Activated T-cell treated with anti-CD3 and anti-CD28 coated beads for 24 hours (primary cell): ENCODE results near the gene KIF5A.

Experiments
- DNase-seq: peaks from one replicate; pipeline ENCODE4 v3.0.0-alpha.2; 2020; ENCODE audit warnings: low read depth

The KIF5A gene

DNA sequence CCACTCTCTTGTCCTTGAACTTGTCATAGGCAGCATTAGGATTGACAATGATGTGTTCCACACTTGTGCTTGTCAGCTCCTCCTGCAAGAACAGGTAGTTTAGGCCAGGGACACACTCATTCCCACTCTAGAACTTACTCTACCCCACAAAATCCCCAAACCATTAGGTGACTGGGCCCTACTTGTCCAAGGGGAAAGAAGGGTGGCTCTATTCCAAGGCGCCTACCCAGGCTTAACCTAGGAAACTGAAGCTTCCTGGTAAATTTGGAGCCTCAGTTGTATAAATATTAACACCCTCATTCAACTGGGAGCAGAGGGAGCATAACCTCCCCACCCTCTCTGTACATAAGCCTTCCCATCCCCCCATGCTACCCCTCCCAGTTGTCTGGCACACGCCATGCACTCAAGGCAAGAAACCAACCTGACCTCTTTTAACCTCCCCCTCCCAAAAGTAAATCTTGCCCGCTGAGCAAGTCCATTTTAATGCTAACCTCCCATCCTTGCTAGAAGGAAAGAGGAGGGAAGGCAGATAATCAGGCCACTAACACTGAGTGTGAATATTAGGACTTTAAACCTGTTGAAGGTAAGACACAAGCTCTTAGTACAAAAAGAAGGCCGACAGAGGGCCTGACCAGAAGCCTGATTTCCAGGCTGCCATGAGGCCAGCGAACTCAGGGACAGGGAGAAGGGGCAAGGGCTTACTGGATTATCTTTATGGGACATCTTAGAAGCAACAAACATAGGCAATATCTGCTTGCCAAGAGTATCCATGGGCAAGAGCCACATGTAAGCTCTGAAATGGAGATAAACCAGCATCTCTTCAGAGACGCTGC lies 13.9 kb upstream of the KIF5A start:
- DNase-seq, result no peak

DNA sequence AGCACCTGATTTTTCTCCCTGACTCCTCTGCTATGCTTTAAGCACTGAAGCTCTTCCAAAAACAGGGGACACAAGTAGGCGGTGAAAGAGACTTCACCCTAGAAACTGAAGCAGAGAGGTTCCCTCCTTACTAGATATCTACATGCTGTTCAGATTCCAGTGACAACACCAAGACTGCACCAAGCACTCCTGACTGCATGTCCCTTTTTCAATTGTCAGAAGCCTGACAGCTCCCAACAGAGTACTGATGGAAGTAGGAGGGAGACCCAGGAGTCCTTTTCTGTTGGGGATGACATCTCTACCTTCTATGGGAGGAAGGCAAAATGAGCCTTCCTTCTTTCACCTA lies 13.3 kb upstream of the KIF5A start:
- no peak for DNase-seq

DNA sequence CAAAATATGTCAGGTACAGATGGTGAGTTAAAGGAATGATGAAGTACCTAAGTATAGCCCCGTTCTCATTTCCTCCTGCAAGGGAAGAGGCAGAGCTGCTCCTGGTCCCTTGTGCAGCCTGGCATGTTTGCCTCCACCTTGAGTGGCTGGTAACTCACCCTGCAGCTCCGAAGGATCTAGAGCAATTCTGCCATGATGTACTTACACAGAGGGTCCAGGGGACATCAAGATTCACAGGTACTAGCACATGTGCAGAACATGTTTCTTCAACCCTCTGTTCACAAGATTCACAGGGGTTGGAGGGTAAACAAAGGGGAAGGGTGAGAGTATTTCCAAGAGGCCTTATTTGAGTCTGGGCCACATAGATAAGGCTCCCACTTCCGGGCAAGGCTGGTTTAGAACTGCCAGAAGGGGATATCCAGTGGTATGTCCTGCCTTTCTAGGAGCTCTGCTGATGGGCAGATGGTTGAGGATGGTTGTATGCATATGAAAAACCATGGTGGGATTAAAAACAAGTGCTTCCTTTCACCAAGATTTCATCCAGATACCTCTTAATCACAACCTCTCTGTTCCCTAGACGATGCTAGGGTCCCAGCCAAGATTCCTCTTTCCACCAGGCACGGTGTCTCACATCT lies 10.6 kb upstream of the KIF5A start:
- DNase-seq, result no peak

DNA sequence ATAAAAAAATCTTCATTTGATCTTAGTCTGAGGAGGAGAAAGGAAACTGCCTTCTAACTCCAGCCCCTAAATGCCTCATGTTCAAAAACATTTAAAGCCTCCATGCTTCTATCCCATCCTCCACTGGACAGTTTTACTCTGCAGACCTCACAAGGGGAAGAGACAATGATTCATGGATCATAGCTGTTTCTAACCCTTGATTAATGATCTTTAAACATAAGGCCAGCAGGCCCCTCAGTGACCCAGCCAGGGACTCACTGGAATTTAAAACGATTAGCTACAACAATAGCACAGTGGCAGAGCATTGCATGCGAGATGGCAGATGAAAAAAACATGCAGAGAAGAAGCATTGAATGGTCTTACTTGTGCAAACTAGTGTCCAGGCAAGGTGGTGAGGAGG lies 8.8 kb upstream of the KIF5A start:
- DNase-seq, result no peak

DNA sequence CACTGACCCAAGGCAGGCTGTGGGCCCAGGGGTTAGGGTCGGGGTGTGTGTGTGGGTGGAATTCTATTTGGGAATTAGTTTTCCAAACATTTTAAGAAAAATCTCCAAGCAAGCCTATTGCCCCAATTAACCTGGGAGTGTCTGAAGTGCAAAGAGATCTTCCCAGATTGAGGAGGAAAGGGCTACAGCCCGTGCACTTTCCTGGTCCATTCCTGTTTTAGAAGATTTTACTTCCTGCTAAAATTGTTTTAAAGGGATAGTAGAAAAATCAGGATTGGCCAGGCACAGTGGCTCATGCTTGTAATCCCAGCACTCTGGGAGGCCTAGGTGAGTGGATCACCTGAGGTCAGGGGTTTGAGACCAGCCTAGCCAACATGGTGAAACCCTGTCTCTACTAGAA lies 8.1 kb upstream of the KIF5A start:
- DNase-seq, result no peak

DNA sequence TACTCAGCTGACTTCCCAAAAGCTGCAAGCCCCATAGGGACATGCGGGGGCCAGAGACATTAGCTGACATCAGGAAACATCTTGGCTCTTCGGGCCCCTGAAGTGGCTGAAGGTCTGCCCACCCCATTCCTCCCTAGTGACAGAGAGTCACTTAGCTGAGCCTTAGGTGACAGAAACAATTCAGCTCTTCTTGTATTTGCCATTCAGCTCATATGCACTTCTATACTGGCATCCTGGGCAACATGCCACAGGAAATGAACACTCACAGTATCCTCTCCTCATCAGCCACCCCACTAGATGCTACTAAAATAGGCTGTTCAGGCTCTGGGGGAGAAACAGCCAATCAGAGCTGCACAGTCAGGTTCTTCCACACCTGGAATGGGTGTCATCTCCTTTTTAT lies 6.3 kb upstream of the KIF5A start:
- no peak for DNase-seq

DNA sequence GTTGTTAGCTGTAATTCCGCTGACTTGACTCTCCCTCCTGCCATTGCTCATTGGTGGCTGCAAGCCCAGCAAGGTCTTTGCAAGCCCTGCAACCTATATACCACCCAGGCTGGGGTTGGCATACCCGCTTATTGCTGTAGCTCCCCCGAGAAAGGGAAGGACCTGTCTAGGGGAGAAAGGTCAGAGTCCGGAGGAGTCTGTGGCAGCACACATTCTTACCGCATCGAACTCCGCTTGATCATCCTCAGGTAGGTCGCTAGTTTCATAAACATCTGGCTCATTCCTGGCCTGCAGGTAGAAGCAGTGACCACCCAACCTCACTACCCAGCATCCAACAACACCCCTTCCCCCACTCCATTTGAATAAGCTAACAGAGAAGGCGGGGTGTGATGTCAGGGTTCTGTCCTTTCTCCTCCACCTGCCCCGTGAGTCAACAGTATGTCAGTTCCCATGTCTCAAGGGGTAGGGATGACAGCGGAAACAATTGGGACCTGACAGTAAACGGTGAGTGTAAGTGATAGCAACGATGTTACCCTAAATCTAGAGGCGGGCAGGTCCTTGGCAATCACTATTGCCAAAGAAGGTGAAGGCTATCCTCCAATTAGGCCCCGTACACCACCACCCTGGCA lies 3.9 kb upstream of the KIF5A start:
- no peak for DNase-seq

DNA sequence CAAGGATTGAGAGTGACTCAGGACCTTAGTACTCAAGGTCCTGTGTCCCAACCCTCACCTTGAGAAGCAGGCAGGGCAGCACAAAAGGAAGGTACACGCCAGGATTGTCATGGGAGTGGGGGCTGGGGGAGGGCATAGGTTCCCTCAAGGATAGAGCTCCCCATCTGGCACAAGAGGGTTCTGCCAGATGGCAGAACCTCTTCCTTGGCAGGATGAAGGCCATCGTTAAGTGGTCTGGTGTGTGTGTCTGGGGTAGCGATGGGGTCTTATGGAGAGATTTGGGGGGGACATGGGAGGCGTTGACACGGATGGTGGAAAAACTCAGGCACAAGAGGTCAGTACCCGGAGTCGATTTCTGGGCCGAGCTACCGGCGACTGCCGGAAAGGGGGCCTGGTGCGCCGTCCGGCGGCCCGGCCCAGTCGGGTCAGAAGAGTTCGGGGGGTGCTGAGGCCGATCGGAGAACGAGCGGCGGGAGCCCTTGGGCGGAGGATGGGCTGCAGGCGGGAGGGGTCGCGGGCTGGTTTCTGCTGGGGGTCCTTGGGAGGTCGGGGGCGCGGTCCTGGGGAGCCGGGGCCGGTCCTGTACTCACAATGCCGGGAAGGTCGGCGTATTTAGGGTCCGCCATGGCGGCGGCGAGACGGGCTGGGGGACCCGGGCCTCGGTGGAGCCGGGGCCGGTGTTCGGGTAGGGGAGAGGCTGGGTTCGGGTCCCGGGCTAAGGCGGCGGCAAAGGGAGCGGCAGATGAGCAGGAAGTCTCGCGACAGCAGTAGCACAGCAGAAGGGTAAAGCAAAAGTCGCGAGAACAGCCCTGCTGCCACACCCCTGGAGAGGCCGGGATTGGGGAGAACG lies 3.2 kb upstream of the KIF5A start, which contains the start of gene DCTN2:
TSS of gene DCTN2 (minus strand) at position 755 of the 850 bp plus-strand sequence. CDS start at position 626, 129 bp downstream.
- peak; percentile 93 for DNase-seq

DNA sequence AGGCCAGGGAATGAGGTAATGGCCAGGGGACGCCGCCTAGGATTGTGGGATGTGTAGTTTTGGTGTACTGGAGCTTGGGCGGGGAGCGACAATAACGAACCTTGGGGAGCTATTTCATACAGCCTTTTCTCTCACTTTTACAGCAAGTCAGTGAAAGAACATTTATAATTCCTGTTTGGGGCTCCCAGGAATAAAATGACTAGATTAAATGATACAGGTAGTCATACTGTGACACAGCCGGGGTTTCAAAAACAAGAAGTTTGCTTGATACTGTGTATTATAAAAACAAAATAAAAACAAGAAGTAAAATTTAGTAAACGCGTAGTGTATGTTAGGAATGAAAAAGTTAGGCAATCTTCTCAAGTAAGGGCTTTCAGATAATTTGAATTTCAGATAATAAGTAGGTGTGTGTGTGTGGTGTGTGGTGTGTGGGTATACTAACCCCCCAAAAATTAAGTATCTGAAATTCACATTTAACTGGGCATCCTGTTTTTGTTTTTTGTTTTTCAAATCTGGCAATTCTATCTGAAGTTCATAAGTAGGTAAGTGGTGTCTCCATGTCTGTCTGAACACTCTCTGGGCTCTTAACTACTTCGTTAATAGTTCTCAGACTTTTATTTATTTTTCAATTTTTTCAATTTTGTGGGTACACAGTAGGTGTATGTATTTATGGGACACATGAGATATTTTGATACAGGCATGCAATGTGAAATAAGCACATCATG lies 2.4 kb upstream of the KIF5A start:
- no peak for DNase-seq

DNA sequence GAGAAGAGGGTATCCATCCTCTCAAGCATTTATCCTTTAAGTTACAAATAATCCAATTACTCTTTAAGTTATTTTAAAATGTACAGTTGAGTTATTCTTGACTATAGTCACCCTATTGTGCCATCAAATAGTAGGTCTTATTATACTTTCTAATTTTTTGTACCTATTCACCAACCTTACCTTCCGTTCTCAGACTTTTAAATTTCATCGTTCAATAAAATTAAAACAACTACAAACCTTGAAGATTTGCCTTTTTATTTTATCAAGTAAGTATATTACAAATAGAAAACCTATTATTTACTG lies 1.9 kb upstream of the KIF5A start:
- no peak for DNase-seq

DNA sequence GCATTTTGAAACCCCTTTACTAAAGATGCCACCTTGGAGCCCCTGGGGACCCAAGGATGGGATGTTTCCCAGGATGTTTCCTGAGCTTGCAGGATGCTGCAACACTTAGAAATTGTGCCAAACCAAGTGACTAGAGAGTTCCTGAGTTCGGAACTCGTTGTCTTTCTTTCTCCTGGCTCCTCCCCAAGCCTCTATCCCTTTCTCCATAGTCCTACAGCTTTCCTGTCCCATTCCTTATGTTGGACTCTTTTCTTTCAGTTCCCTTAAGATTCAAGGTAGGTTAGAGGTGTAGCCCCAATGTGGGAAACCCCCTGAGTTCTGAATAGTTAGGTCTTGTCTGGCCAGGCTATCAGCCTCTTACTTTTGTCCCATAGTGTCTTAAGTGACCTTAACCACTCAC lies 1.4 kb upstream of the KIF5A start:
- DNase-seq, result no peak

DNA sequence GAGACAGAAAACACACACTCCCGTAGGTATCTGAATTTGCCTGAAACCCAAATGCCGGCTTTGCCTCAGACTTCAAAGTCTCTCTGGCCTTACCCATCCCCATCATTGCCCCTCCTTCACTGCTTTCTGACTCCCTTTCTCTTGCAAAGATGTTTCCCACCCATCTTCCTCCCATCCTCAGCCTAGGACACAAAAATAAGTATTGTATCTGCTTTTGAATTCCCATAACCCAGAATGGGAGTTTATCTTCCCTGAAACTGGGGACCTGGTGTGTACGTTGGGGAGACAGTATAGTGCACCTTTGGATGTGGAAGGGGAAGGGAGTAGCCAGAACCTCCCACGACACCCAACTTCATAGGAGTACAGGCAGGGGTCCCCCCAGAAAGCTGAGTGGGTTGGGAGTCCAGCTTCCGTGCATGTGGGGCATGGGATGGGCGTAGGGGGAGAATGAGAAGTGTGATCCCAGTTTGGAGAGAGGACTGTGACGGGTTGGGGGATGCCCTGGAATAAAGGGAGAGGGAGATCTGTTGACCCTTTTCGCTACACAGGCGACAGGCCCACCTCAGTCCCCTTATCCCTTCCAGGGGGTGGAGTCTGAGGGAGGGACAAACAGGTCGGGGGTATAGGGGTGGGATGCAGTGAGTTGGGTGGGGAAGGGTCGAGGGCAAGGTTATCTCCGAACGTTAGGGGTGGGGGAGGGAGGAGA lies 488 bp upstream of the KIF5A start:
- DNase-seq, result no peak

DNA sequence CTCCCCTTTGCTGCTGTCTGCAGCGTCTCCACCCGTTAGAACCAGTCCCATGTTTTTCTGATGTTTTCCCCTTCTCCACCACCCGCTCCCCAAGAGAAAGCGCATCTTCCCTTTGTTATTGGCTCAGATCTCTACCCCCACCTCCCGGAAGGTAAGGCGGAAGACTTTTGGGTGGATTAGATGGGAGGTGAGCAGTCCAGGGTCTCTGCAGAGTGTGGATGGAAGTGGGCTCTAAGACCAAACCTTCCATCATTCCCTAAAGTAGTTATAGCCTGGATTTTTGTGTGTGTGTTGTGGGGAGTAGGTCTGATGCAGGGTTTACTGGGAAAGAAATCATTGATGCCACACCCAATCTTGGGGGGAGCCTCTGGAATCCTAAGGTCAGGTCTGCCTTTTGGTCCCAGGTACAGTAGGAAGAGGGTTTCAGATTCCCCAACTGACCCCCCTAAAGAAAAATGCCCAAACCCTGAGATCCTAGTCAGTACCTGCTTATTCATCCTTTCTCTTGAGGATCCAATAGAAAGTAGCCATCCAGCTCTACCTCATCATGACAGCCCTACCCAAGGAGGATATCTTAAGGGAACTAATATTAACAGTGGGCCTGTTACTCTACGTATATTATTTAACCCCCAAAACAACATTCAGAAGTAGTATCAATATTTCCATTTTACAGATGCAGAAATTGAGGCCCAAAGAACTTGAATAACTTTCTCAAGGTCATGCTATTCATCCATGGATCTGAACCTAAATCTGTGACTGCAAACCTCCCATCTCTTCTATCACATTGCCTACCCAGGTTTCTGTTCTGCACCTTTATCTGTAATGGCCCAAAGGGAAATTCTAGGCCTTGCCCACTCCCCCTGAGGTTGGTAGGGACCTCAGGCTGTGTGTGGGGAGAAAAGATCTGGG lies 1.1 kb downstream of the KIF5A start:
- no peak for DNase-seq

DNA sequence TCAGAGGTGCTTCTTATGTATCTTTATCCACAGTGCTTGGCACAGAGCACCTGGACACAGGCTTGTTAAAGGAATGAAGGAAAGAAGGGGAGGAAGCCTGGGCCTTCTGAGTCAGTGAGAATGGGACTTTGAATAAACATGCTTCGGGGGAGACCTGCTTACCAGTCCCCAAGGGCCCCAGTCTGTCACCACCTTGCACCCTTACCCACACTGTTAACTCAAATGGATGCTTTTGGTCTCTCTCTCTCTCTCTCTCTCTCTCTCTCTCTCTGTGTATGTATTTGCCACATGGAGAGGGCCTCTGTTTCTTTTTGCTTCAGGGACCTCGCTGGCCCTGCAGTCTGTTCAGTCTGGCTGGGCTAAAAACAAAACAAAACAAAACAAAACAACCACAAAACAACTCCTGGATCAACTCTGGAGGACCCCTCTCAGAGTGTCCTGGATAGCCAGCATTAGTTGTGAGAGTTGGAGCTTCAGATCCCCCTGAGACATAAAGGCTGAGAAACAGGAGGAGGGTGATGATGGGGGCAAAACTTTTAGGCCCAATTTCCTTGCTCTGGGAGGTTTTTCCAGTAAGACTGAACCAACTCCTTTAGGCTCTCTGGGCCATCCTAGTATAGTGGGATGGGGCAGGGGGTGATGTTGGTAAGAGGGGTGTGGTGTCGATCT lies 1.9 kb downstream of the KIF5A start:
- DNase-seq, result no peak

DNA sequence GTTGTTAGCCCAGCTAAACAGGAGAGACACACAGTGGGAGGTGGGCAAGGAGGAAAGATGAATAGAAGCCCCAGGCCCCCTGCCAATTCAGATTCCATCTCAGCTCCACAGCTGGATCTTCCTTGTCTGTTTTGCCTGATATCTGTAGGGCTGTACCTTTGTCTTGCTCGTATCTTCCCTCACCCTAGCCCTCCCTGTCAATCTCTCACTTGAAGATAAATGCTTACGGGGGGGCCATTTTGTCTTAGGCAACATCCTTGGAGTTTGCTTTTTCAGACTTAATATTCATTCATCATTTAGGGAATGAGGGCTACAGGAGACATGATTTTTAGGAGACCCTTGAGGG lies 2.4 kb downstream of the KIF5A start:
- no peak for DNase-seq

DNA sequence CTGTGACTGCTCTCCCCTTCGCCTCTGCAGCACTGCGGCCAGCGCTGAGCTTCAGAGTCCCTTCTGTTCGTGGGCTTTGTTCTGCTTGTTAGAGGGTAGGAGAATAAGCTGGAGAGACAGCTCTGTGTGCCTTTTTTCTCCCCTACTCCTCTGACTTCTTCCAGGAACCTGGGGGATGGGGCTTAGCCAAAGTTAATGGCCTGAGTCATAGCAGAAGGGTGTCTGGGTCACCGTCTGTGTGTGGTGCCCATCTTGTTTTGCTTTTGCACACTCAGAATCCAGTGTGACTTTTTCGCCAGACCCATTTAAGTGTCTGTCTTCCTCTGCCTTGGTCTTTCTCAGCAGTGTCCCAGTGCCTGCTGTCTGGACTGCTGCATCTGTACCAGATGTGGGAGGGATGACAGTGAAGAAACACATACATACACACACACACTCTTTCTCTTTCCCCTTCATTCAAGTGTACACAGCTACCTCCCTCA lies 3.0 kb downstream of the KIF5A start:
- DNase-seq, result no peak

DNA sequence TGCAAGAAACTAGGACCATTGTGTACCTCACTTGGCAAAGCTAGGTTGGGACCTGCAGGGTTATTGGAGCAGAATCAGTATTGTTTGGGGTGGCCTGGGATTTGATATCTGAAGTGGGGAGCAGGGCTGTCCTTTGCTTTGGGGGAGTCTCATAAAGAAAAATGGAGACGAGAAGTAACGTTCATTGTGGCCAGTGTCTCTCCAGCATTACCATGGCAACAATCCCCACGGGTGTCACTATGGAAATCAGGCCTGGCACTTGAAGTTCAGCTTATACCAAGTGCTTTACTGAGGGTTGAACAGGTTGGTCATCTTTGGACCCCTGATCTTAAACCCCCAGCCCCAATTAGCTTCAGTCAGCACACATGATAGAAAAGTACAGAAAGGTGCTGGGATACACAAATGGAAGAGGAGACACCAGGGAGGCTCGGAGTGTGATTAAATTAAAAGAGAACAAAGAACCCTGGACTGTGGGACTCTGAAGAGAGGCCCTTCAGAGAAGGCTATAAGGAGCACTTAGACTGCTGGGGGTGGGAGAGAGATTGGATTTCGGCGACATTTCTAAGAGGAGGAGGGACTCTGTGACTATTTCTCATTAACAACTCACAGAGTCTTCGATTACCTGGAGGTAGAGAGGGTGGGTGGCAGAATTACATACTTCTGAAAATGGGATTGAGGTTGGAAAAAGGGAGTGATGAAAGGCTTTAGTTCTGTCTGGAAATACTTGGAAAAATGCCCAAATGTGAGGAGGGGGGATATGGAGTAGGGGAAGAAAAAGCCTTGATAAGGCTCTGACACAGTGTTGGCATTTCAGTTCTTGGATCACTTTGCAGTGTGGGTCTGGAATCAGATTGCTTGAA lies 3.7 kb downstream of the KIF5A start:
- DNase-seq, result no peak

DNA sequence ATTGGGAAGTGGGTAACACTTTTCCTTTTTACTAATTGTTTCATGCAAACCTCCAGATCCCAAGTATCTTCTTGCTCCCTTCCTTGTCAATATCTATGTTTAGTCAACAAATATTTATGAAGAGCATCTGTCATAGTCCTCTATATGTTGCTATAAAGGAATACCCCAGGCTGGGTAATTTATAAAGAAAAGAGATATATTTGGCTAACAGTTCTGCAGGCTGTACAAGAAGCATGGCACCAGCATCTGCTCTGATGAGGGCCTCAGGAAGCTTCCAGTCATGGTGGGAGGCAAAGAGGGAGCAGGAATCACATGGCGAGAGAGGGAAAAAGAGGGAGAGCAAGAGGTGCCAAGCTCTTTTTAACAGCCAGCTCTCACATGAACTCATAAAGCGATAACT lies 4.6 kb downstream of the KIF5A start:
- no peak for DNase-seq

DNA sequence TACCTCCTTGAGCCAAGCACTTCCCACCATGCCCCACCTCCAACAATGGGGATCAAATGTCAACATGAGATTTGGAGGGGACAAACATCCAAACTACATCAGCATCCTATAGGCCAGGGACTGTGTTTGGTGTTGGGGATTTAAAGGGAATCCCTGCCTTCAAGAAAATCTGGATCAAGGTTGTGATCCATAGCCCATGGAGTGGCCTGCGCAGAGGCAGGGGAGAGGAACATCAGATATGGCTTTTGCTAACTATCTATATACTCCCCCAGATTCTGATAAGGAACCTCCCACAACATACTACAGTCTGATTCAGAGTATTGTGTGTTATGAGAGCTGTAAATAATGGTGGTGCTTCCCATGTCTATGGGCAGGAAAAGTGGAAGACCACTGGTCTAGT lies 5.1 kb downstream of the KIF5A start:
- DNase-seq, result no peak
